ENCODE results near the gene SSH2.
"Not testable (repeated sequence)": the region's sequence is repeated elsewhere in the genome, so short reads cannot be mapped to it uniquely, and the experiment has no call there.

Gene SSH2

GRCh38 chr17:29709866-29710519 lies 220.0 kb downstream of the SSH2 start:
- no peak for DNase-seq (ENCODE audit: low read depth in 2 of 2)

- no peak for DNase-seq (ENCODE audit: low read depth in 2 of 2)
These were observed 222.8 kb downstream of the SSH2 start for GRCh38 chr17:29707212-29707571.

- no peak for DNase-seq (ENCODE audit: low read depth in 2 of 2)
These were observed 224.0 kb downstream of the SSH2 start for GRCh38 chr17:29706045-29706431.

DNA sequence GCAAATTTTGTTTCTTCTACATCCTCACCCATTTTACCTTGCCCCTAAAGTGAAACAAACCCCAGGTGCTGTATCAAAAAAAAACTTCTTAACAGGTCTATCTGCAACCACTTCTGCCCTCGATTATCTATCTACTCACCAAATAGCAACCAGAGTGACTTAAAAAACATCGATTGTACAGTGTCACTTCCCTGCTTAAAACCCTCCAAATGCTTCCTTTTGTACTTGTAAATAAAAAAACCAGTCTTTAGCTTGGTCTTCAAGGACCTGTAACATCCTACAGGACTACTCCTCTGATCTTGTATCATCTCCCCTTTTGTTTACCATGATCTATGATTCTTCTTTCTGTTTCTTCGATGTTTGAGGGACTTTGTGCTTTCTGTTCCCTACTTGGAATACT lies 224.6 kb downstream of the SSH2 start:
- DNase-seq (ENCODE audit: low read depth in 2 of 2) = no peak

DNA sequence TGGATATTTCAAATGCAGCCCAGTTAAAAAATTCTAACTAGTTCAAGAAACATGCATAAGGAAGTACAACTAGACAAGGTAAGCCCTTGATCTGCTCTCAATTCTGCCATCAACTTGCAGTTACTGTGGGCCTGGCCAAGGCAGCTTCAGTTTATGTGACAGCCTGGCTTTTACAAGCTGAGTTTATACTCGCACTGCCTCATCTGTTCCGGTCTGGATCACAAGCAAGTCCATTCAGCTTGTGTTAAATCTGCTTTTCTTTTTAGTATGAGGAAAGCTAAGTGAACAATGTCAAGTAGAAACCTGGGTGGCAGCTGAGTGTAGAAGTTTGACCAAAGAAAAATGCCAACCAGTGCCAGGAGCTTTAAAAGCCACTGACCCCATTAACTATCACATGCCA lies 230.7 kb downstream of the SSH2 start:
- no peak for DNase-seq (ENCODE audit: low read depth in 2 of 2)

DNA sequence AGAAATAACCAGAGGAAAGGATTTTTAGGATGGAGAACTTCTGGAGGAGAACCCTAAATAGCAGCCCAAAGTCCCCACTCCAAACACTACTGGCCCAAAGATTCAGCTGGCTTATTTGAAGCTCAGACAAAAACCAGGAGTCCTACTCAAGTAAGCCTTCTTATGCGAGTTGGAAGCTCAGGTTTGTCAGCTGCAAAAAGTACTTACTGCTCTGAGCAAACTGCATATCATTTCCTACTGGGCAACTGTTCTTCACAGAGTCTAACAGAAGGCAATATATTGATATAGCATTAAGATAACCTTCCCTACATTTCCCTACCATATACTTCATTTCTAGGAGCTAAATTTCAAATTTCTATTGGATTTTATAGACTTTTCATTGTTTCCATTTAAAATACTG lies 231.2 kb downstream of the SSH2 start:
- DNase-seq (ENCODE audit: low read depth in 2 of 2) = no peak

DNA sequence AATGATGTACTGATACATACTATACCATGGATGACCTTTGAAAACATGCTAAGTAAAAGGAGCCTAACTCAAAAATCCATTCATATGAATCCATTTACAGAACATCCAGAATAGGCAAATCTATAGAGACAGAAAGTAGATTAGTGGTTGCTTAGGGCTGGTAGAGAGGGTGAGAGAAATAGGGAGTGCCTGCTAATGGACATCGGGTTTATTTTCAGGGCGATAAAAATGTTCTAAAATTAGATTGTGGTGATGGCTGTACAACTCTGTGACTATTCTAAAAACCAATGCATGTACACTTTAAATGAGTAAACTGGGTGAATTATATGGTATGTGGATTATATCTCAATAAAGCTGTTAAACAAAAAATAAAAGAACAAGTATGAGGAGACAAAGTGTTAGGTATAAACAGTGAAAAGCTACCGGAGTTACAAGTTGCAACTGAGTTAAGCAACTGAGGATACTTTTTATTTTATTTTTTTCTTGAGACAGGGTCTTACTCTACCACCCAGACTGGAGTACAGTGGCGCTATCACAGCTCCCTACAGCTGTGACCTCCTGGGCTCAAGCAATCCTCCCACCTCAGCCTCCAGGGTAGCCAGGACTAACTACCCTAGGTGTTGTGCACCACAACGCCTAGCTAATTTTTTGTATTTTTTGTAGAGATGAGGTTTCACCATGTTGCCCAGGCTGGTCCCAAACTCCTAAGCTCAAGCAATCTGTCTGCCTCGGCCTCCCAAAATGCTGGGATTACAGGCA lies 231.8 kb downstream of the SSH2 start:
- no peak for DNase-seq (ENCODE audit: low read depth in 2 of 2)

GRCh38 chr17:29697371-29697770 lies 232.7 kb downstream of the SSH2 start:
- DNase-seq (ENCODE audit: low read depth in 2 of 2) = no peak

DNA sequence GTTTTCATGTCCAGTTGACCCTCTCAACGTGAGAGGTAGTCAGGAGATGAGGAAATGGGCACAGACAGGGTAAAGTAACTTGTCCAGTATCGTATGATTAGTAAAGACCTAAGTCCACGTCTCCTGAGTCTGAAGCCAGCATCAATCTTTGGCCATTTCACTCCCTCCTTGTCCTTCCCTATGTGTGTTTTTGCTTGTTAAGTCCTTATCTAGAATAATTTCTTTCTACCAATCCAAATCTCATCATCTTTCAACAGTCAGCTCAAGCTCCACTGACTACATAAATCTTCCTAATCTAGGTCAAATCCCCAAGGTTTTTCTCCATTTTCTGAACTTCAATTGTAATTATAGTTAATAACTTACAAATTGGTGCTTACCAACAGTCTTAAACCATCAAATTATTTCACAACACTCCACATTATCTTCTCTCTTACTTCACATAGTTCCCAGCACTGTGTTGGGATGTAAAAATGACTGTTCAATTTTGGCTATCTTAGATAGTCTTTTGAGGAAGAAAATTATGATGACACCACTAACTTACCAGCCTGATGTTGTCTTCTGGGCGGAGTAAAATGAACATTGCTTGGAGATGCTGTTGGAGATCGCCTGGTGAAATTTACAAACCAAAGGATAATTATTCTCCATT lies 235.0 kb downstream of the SSH2 start:
- DNase-seq (ENCODE audit: low read depth in 2 of 2) = no peak

DNA sequence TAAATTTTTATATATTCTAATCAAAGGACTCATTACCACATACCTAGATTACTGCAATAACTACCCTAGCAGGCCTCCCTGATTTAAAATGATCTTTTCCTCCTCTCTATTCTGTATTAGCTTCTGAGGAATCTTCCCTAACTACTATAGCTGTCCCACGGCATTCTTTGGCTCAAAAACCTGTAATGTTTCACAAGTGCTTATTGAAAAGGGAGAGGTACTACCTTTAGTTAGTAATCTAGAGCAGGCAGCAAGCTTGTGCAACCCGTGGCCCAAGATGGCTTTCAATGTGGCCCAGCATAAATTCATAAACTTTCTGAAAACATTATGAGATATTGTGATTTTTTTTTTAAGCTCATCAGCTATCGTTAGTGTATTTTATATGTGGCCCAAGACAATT lies 236.3 kb downstream of the SSH2 start:
- no peak for DNase-seq (ENCODE audit: low read depth in 2 of 2)

DNA sequence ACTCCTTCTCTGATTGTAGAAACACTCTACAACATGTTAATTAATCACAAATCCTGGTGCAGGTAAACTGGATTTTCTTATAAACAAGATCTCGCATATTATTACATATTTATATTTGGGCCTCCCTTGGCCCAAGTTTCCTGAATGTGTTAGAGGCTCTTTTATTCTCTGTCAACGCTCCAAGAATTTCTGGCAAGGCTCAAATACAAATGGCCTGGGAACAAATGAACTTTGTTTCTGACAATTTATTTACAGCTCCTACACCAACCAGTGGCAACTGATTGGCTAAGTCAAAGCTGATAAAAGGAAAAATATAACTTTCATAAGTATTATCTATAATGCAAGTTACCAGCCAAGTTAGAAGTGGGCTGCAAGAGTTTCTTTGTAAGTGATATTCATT lies 242.4 kb downstream of the SSH2 start:
- no peak for DNase-seq (ENCODE audit: low read depth in 2 of 2)

GRCh38 chr17:29686993-29687590 lies 242.9 kb downstream of the SSH2 start:
- DNase-seq (ENCODE audit: low read depth in 2 of 2) = no peak

- no peak for DNase-seq (ENCODE audit: low read depth in 2 of 2)
These were observed 246.5 kb downstream of the SSH2 start for GRCh38 chr17:29683481-29683880.

DNA sequence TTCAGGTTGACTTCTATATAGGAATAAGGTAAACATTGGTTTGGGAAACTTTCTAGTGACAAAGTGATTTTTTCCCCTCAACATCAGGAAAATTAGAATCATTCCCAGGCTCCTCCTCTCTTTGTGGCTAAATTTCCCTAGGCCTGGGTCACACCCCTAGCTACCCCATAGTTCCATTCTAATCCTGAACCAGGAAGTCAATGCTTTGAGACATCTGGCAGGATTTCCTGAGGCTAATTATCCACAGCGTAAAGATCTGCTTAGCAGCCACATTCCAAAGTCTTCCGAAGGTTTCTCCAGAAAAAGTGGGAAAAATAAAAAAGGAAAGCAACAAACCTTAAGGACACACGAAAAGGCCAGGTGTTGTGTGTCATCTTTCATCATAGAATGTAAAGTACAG lies 247.0 kb downstream of the SSH2 start:
- no peak for DNase-seq (ENCODE audit: low read depth in 2 of 2)

GRCh38 chr17:29682054-29682453 lies 248.0 kb downstream of the SSH2 start:
- no peak for DNase-seq (ENCODE audit: low read depth in 2 of 2)

DNA sequence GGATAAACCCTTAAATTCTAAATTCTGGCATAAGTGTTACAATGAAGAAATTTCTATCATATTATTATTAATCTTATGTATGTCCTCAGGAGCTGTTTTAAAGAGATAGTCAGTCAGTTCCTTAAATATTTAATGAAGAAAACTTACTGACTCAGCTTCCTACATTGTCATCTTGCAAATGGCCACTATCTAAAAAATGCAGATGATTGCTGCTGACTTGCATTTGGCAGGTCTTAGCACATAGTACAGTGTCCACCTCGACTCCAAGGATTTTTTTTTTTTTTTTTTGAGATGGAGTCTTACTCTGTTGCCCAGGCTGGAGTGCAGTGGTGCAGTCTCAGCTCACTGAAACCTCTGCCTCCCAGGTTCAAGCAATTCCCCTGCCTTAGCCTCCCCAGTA lies 252.2 kb downstream of the SSH2 start:
- DNase-seq (ENCODE audit: low read depth in 2 of 2) = no peak

DNA sequence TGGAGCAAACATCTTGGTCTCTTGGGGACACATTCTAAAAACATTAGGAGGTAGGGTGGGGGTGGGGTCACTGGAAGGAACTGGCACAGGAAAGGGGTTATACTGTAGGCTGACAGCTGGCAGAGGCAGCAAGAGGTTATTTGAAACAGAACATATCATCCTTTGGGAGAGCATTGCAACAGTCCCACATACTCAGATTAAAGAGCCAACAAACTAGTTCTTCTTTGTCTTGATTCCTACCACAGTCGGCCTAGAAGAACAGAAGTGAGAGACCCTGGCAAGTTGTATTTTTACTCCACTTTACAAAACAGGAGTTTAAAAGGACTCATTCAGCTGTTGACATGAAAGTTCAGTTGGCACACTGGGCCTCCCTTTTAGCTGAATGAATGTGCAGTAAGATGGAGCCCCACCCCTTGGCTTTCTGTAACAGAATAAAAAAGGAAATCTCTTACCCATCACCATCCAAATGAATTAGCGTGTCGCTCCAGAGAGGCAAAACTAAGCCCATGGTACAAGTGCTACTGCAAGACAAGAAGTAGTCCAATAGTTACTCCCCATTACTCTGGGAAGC lies 252.7 kb downstream of the SSH2 start:
- no peak for DNase-seq (ENCODE audit: low read depth in 2 of 2)

DNA sequence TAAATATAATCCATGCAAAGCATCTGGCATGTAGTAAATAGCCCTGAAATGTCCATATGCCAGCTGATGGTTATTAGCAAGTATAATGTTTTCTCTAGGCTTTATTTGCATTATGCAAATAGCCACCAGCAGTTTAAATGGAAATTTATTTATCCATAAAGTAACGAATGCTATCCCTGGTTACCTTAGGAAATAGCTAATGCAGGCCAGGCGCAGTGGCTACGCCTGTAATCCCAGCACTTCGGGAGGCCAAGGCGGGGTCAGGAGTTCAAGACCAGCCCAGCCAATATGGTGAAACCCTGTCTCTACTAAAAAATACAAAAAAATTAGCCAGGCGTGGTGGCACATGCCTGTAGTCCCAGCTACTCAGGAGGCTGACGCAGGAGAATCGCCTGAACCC lies 254.1 kb downstream of the SSH2 start:
- not testable (repeated sequence) for DNase-seq (ENCODE audit: low read depth in 2 of 2)

- no peak for DNase-seq (ENCODE audit: low read depth in 2 of 2)
These were observed 255.7 kb downstream of the SSH2 start for GRCh38 chr17:29674281-29674680.

- no peak for DNase-seq (ENCODE audit: low read depth in 2 of 2)
These were observed 258.4 kb downstream of the SSH2 start for GRCh38 chr17:29671661-29672060.

DNA sequence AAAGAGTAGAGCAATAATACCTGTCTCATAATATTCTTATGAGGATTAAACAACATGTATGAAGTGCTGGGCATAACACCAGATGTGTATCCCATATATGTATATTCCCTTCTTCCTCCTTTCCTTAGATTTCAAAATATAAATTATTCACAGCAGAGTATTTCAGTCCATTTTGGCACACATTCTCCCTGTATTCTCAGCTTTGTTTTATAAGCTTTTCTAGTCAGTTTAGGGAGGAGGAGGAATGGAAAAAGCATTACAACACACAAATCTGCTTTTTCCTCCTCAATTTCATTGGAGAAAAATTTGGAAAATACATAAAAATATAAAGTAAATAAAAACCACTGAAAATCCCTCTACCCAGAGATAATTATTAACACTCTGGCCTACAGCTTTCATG lies 260.8 kb downstream of the SSH2 start:
- no peak for DNase-seq (ENCODE audit: low read depth in 2 of 2)

DNA sequence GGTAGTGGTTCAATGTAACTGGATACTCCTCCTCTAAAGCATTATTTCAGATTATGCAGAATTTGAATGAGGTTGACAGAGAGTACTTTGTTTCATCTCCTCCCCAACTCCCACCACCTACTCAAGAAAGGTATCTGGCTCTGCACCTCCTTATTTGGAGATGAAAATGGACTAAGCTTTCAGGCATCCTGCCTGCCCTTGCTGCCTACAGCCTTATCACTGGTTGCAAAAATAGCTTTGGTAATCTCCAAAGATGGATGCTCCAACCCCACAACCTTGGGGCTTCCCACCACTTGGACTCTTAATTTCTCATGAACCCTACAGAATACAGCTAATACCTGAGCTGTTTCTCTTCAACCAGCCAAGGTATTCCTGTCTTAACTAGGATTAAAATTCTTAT lies 262.1 kb downstream of the SSH2 start:
- DNase-seq (ENCODE audit: low read depth in 2 of 2) = no peak

GRCh38 chr17:29665481-29665810 lies 264.6 kb downstream of the SSH2 start:
- DNase-seq (ENCODE audit: low read depth in 2 of 2) = no peak
